HG03558 (cell line): ENCODE results near the gene SIKE1.
"Not testable (repeated sequence)": the region's sequence is repeated elsewhere in the genome, so short reads cannot be mapped to it uniquely, and the experiment has no call there.

ENCODE experiments used
- ATAC-seq: cut with Tn5 transposase; IDR thresholded peaks from one replicate; pipeline ENCODE4 v1.9.1; 2021; ENCODE audit warnings: moderate number of reproducible peaks; ENCODE audit not compliant: unreplicated experiment; ENCODE audit errors: extremely low read depth

SIKE1 gene

GRCh38 chr1:114756009-114756892 is 24.2 kb downstream of the SIKE1 start:
- peak; percentile 25 for ATAC-seq

GRCh38 chr1:114755006-114755931 is 25.2 kb downstream of the SIKE1 start:
- no peak for ATAC-seq

GRCh38 chr1:114753702-114754101 is 26.8 kb downstream of the SIKE1 start:
- ATAC-seq = not testable (repeated sequence)

GRCh38 chr1:114753143-114753542 is 27.3 kb downstream of the SIKE1 start:
- no peak for ATAC-seq

- ATAC-seq = no peak
These were observed 29.7 kb downstream of the SIKE1 start for GRCh38 chr1:114750780-114751179.

GRCh38 chr1:114749835-114750234 is 30.6 kb downstream of the SIKE1 start:
- ATAC-seq = no peak

GRCh38 chr1:114746450-114747121 is 33.9 kb downstream of the SIKE1 start:
- ATAC-seq = no peak

- no peak for ATAC-seq
These were observed 35.2 kb downstream of the SIKE1 start for GRCh38 chr1:114745291-114745690.

GRCh38 chr1:114741963-114742746 is 38.3 kb downstream of the SIKE1 start:
- ATAC-seq = no peak

GRCh38 chr1:114740331-114740730 is 40.2 kb downstream of the SIKE1 start:
- no peak for ATAC-seq

- ATAC-seq = no peak
These were observed 43.1 kb downstream of the SIKE1 start for GRCh38 chr1:114737314-114737849.

GRCh38 chr1:114735479-114735878 is 45.0 kb downstream of the SIKE1 start:
- ATAC-seq = no peak

- no peak for ATAC-seq
These were observed 50.7 kb downstream of the SIKE1 start for GRCh38 chr1:114729782-114730181.

GRCh38 chr1:114728553-114728952 is 51.9 kb downstream of the SIKE1 start:
- ATAC-seq = no peak

GRCh38 chr1:114725230-114725629 is 55.3 kb downstream of the SIKE1 start:
- no peak for ATAC-seq

- ATAC-seq = no peak
These were observed 56.6 kb downstream of the SIKE1 start for GRCh38 chr1:114723915-114724314.

- no peak for ATAC-seq
These were observed 57.0 kb downstream of the SIKE1 start for GRCh38 chr1:114723457-114723856.

GRCh38 chr1:114720492-114720891 is 60.0 kb downstream of the SIKE1 start:
- ATAC-seq = no peak
